Muscle layer of colon (tissue), 2 donors: Measurements from ENCODE around the gene PLXNB2.
A peak's percentile ranks its signal among the peaks of the same experiment; 100 is the strongest.
"Not testable (repeated sequence)": the region's sequence is repeated elsewhere in the genome, so short reads cannot be mapped to it uniquely, and the experiment has no call there.

ENCODE experiments used
- H3K27ac ChIP-seq: one replicate; pipeline ENCODE4 v1.7.0; 2013; ENCODE audit warnings: low read depth, mild to moderate bottlenecking, low read length, moderate library complexity
- H3K27me3 ChIP-seq, 2 donors: one replicate each; pipeline ENCODE4 v1.7.0; 2013; ENCODE audit warnings: low read length in 2 of 2, mild to moderate bottlenecking in 2 of 2; ENCODE audit not compliant: insufficient read depth in 2 of 2, control insufficient read depth in 1 of 2
- H3K36me3 ChIP-seq: one replicate; pipeline ENCODE4 v1.7.0; 2013; ENCODE audit warnings: mild to moderate bottlenecking, low read length; ENCODE audit not compliant: insufficient read depth
- H3K4me1 ChIP-seq: one replicate; pipeline ENCODE4 v1.7.0; 2013; ENCODE audit warnings: mild to moderate bottlenecking, low read length; ENCODE audit not compliant: insufficient read depth
- H3K4me3 ChIP-seq, 2 donors: one replicate each; pipeline ENCODE4 v1.7.0; 2013; ENCODE audit warnings: low read length in 2 of 2, low read depth in 1 of 2, mild to moderate bottlenecking in 1 of 2, moderate library complexity in 1 of 2
- H3K9ac ChIP-seq: one replicate; pipeline ENCODE4 v1.7.0; 2013; ENCODE audit warnings: low read length
- H3K9me3 ChIP-seq: one replicate; pipeline ENCODE4 v1.7.0; 2013; ENCODE audit warnings: mild to moderate bottlenecking, low read length
- donor health status: abdominal sarcoma.
- donor health status: Adenocarcinoma of cecum.

PLXNB2 gene

DNA sequence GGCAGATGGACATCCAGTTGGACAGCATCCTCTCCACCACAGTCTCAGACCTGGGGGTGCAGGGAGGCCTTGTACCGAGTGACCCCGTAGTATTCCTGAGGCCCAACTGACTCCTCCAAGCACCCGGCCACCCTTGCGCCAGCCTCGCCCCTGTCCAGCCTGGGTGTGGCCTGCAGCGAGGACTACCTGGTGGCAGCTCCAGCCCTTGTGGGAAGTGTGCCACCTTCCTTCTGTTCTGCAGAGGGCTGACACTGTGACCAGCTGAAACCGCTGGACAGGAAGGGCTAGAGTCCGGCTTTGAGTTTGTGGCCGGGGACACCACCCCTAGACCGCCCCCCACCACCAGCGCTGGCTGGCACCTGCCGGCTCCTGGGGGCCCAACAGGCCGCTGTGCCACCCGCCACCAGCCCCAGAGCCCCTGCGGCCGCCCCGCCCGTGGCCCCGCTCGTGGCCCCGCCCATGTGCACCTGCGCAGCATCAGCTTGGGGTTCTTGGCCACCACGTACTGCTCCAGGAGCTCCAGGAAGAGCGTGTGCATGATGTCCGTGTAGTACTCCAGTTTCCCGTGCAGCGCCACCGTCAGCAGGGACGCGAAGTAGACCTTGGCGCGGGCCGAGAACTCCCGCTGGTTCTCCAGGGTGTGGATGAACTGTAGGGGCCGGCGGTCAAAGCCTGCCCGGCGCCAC lies 27.3 kb downstream of the PLXNB2 start:
- no peak overlapping the region for H3K9ac ChIP-seq
- no peaks in the 10 kb centered on the region for H3K27me3 ChIP-seq
- no peak overlapping the region for H3K27ac ChIP-seq
- no peaks in the 10 kb centered on the region for H3K9me3 ChIP-seq
- no peaks in the 10 kb centered on the region for H3K4me1 ChIP-seq
- no peak overlapping the region for H3K4me3 ChIP-seq
- H3K36me3 ChIP-seq = peaks cover 59% of the 10 kb centered on the region

DNA sequence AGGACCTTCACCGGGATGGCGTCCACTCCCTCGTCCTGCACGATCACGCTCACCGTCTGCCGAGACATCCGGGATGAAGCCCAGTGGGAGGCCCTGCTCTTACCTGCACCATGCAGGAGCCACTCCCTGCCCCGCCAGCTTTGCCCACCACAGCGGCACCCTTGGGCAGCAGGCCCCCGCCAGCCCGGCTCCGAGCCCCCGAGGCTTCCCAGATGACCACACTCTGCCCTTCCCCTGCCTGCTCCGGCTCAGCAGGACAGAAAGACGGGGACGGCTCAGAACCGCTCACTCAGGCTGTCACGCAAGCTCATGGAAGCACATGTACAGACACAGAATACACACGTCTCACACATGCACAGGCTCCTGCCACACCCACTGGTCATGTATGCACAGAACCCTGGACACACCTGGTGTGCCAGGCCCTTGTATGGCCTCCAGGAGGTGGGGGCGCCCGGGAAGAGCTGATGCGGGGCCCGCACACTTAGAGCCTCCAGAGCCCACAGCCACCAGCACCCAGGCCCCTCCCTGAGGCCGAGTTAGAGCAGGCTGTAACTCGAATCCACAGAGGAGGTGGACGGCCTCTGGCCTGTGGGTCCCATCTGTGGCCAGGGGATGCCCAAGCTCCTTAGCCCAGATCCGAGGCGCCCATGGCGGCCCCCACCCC lies 28.4 kb downstream of the PLXNB2 start:
- Histone ChIP-seq H3K27me3 (no peaks in the 10 kb centered on the region), H3K27ac (no peak overlapping the region), H3K9me3 (no peaks in the 10 kb centered on the region), H3K9ac (no peak overlapping the region), H3K4me3 (no peak overlapping the region), H3K36me3 (peaks cover 55% of the 10 kb centered on the region), H3K4me1 (no peaks in the 10 kb centered on the region)

DNA sequence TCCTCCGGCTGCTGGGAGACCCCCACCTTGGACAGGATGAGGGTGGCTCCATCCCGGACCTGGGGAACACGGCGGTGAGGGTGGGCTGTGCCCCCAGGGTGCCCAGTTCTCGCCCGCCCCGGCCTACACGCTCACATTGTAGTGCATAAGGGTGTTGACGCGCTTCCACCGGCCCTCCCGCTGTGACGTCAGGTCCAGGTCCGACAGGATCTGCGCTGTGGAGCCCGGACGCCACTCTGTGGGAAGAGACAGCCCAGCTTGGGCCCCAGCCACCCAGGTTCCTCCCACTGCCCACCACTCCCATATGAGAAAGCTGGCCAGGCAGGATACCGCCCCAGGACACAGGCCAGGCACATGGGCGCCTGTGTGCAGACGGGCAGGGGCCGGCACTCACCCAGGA lies 29.0 kb downstream of the PLXNB2 start:
- H3K27me3 ChIP-seq = no peaks in the 10 kb centered on the region
- H3K27ac ChIP-seq = no peak overlapping the region
- no peaks in the 10 kb centered on the region for H3K4me1 ChIP-seq
- H3K9ac ChIP-seq = no peak overlapping the region
- no peaks in the 10 kb centered on the region for H3K9me3 ChIP-seq
- peaks cover 54% of the 10 kb centered on the region for H3K36me3 ChIP-seq
- no peak overlapping the region for H3K4me3 ChIP-seq

GRCh38 chr22:50277761-50278160 lies 29.7 kb downstream of the PLXNB2 start:
- H3K36me3 ChIP-seq = peaks cover 54% of the 10 kb centered on the region
- no peaks in the 10 kb centered on the region for H3K27me3 ChIP-seq
- no peak overlapping the region for H3K9ac ChIP-seq
- no peaks in the 10 kb centered on the region for H3K4me1 ChIP-seq
- no peaks in the 10 kb centered on the region for H3K9me3 ChIP-seq
- no peak overlapping the region for H3K27ac ChIP-seq
- H3K4me3 ChIP-seq = no peak overlapping the region

DNA sequence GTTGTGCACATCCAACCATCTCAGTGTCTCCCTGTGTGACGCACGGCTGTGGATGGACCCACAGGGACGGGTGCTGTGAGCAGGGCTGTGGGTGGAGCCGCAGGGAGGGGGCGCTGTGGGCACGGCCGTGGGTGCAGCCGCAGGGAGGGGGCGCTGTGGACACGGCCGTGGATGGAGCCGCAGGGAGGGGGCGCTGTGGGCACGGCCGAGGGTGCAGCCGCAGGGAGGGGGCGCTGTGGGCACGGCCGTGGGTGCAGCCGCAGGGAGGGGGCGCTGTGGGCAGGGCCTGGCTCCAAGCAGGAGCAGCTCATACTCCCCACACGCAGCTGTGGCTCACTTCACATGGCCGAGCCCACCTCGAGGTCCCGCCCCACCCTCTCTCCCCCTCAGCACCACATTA lies 31.3 kb downstream of the PLXNB2 start:
- H3K27ac ChIP-seq = peak overlapping the region; percentile 7
- peaks cover 0 to 12% of the 10 kb centered on the region in 2 donors for H3K27me3 ChIP-seq
- no peaks in the 10 kb centered on the region for H3K9me3 ChIP-seq
- no peak overlapping the region for H3K4me3 ChIP-seq
- peaks cover 44% of the 10 kb centered on the region for H3K36me3 ChIP-seq
- peaks cover 1% of the 10 kb centered on the region for H3K4me1 ChIP-seq
- no peak overlapping the region for H3K9ac ChIP-seq

DNA sequence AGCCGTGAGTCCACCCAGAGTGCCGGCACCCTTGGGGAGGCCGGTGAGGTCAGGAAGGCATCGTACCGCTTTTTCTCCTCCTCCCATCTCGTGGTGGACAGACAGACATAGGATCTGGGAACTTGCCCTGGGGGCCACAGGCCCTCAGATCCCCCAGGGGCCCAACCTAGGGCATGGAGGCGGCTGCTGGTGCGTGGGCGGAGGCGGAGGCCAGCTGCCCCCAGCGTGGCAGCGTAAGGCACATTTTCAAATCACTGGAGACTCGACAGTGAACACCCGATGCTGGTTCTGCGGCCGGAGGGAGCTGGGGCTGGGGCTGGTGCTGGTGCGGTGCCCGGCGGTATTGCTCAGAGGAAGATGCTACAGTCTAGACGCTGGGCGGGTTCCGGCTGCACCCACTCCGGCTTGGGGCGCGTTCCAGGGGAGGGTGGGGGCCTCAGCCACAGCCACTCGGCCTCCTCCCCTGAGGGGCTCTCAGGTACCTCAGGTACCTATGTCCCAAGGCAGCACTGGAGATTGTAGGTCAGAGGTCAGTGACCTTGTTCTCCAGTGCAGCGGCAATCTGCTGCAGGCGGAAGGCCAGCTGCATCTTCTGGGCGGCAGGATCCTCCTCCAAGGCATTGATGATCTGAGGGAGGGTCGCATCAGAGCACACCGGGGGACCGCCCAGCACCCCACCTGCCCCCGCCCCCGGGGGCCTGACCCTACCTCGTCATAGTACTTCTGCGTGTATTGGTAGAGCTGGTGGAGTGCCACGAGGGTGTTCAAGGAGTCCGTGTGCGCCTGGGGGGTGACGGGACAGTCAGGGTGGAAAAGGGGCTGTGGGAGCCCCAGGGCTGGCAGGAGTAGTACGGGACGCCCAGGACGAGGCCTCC lies 32.0 kb downstream of the PLXNB2 start:
- Histone ChIP-seq H3K4me3 (no peak overlapping the region), H3K27ac (no peak overlapping the region), H3K9me3 (no peaks in the 10 kb centered on the region), H3K9ac (no peak overlapping the region), H3K27me3 (peaks cover 0 to 16% of the 10 kb centered on the region in 2 donors), H3K36me3 (peaks cover 42% of the 10 kb centered on the region), H3K4me1 (peaks cover 5% of the 10 kb centered on the region)

DNA sequence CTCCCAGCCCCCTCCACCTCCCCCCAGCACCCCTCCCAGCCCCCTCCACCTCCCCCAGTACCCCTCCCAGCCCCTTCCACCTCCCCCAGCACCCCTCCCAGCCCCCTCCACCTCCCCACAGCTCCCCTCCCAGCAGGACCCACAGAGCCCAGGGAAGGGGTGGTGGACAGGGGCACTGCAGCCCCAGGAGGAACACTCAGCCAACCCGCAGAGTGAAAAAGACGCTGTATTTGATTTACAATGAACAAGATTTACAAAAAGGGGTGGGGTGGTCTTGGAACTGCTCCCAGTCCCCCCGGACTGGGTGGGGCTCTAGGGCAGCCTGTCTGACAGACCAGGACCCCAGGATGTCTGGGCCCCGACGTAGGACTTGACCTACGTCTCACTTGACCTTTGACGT lies 32.7 kb downstream of the PLXNB2 start:
- no peak overlapping the region for H3K9ac ChIP-seq
- H3K27ac ChIP-seq = no peak overlapping the region
- H3K9me3 ChIP-seq = no peaks in the 10 kb centered on the region
- peaks cover 5% of the 10 kb centered on the region for H3K4me1 ChIP-seq
- peaks cover 37% of the 10 kb centered on the region for H3K36me3 ChIP-seq
- H3K27me3 ChIP-seq = peaks cover 0 to 16% of the 10 kb centered on the region in 2 donors
- no peak overlapping the region for H3K4me3 ChIP-seq

DNA sequence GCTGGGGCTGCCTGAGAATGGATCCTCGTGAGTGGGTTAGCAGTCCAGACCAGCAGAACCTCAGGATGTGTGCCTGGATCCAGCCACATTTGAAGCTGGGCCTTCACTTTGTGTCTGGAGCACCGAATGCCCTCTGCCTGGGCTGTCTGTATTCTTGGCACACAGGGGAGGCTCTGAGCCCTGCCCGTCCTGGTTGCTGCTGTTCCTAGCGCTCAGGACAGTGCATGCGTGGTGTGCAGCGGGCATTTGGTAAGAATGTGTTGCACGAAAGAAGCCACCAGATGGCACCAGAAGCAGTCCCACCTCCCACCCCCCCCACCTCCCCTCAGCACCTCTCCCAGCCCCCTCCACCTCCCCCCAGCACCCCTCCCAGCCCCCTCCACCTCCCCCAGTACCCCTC lies 33.1 kb downstream of the PLXNB2 start:
- Histone ChIP-seq H3K4me3 (no peak overlapping the region), H3K36me3 (peaks cover 32% of the 10 kb centered on the region), H3K27ac (no peak overlapping the region), H3K9ac (no peak overlapping the region), H3K9me3 (no peaks in the 10 kb centered on the region), H3K4me1 (peaks cover 5% of the 10 kb centered on the region), H3K27me3 (peaks cover 0 to 17% of the 10 kb centered on the region in 2 donors)

DNA sequence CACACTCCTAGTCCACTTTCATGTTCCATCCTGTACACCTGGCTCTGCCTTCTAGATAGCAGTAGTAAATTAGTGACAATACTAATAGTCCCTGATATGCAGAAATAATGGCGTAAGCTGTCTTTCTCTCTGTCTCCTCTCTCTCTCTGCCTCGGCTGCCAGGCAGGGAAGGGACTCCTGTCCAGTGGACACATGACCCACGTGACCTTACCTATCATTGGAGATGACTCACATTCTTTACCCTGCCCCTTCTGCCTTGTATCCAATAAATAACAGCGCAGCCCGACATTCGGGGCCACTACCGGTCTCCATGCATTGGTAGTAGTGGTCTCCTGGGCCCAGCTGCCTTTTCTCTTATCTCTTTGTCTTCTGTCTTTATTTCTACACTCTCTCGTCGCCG lies 33.7 kb downstream of the PLXNB2 start:
- not testable (repeated sequence) for H3K4me3 ChIP-seq, H3K4me1 ChIP-seq, H3K27ac ChIP-seq, H3K9ac ChIP-seq, H3K9me3 ChIP-seq
- Histone ChIP-seq H3K27me3 (peaks cover 0 to 21% of the 10 kb centered on the region in 2 donors), H3K36me3 (peaks cover 27% of the 10 kb centered on the region)

DNA sequence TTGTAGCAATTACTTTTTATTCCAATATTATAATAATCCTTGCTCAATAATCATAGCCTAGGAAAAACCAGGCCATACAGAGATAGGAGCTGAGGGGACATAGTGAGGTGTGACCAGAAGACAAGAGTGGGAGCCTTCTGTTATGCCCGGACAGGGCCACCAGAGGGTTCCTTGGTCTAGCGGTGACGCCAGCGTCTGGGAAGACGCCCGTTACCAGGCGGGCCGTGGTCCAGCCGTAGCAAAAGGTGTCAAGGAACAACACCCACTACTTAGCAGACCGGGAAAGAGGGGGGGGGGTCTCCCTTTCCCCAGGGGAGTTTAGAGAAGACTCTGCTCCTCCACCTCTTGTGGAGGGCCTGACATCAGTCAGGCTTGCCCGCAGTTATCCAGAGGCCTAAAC lies 34.1 kb downstream of the PLXNB2 start:
- not testable (repeated sequence) for H3K9ac ChIP-seq, H3K9me3 ChIP-seq, H3K4me1 ChIP-seq, H3K4me3 ChIP-seq, H3K27ac ChIP-seq
- Histone ChIP-seq H3K36me3 (peaks cover 22% of the 10 kb centered on the region), H3K27me3 (peaks cover 0 to 21% of the 10 kb centered on the region in 2 donors)

- no peak overlapping the region for H3K27ac ChIP-seq
- H3K4me1 ChIP-seq = peaks cover 5% of the 10 kb centered on the region
- H3K9me3 ChIP-seq = no peaks in the 10 kb centered on the region
- no peak overlapping the region for H3K4me3 ChIP-seq
- H3K36me3 ChIP-seq = peaks cover 12% of the 10 kb centered on the region
- no peak overlapping the region for H3K9ac ChIP-seq
- H3K27me3 ChIP-seq = peaks cover 0 to 21% of the 10 kb centered on the region in 2 donors
Observed at GRCh38 chr22:50272044-50272802, 35.2 kb downstream of the PLXNB2 start.
